ENCODE results near the gene PVRIG. TPM values are rescaled to one million over a fixed set of nuclear protein-coding genes. Genes with fewer than 3 reads are reported as not detected.

The PVRIG gene
- total RNA-seq, 1 donor from 2014 or later: not detected

Other genes starting within 250 kb of the PVRIG start
- gene AZGP1, start 243.9 kb upstream of the PVRIG start, total RNA-seq: not detected
- 83.3 TPM for gene ZKSCAN1, start 204.4 kb upstream of the PVRIG start, total RNA-seq
- 14.7 TPM for gene ZSCAN21, start 170.2 kb upstream of the PVRIG start, total RNA-seq
- 45.2 TPM for gene ZNF3, start 138.2 kb upstream of the PVRIG start, total RNA-seq
- 25.9 TPM for gene COPS6, start 131.0 kb upstream of the PVRIG start, total RNA-seq
- 44.8 TPM for gene MCM7, start 118.6 kb upstream of the PVRIG start, total RNA-seq
- 27.1 TPM for gene AP4M1, start 118.3 kb upstream of the PVRIG start, total RNA-seq
- 17.8 TPM for gene TAF6, start 100.6 kb upstream of the PVRIG start, total RNA-seq
- 19.2 TPM for gene CNPY4, start 100.3 kb upstream of the PVRIG start, total RNA-seq
- gene MBLAC1, start 93.0 kb upstream of the PVRIG start, total RNA-seq: 6.4 TPM
- gene LAMTOR4, start 71.0 kb upstream of the PVRIG start, total RNA-seq: 22.6 TPM
- 8.0 TPM for gene TRAPPC14, start 61.2 kb upstream of the PVRIG start, total RNA-seq
- gene GAL3ST4, start 51.3 kb upstream of the PVRIG start, total RNA-seq: 2.3 TPM
- gene GPC2, start 42.6 kb upstream of the PVRIG start, total RNA-seq: 71.9 TPM
- 0.78 TPM for gene STAG3, start 42.0 kb upstream of the PVRIG start, total RNA-seq
- not detected for gene SPDYE3, start 87.8 kb downstream of the PVRIG start, total RNA-seq
- 9.5 TPM for gene PILRB, start 138.2 kb downstream of the PVRIG start, total RNA-seq
- 1.1 TPM for gene PILRA, start 153.5 kb downstream of the PVRIG start, total RNA-seq
- gene ZCWPW1, start 208.8 kb downstream of the PVRIG start, total RNA-seq: 4.2 TPM
- gene MEPCE, start 209.9 kb downstream of the PVRIG start, total RNA-seq: 25.3 TPM
- gene PPP1R35, start 216.5 kb downstream of the PVRIG start, total RNA-seq: 5.1 TPM
- gene SPACDR, start 244.3 kb downstream of the PVRIG start, total RNA-seq: not detected

Data from occipital lobe (tissue), 1 donor.